ENCODE measurements around the gene ADSS2.

The ADSS2 gene

GRCh38 chr1:244445320-244446181 lies 6.2 kb downstream of the ADSS2 start:
- Histone ChIP-seq H3K36me3 (ENCODE audit: control insufficient read depth, insufficient read depth, low read length) (peaks cover 16% of the 10 kb centered on the region), H3K9me3 (ENCODE audit: control insufficient read depth, low read length) (no peaks in the 10 kb centered on the region), H3K27ac (ENCODE audit: low read depth, low read length, severe bottlenecking) (peak overlapping the region; percentile 72), H3K4me3 (ENCODE audit: extremely low read depth, insufficient read depth, low read length, poor library complexity, severe bottlenecking) (no peak overlapping the region), H3K4me1 (ENCODE audit: control insufficient read depth, insufficient read depth, low read length, poor library complexity, severe bottlenecking) (peaks cover 43% of the 10 kb centered on the region)
- no CpG with 5 or more reads among the region's 2 CpGs for WGBS, 2 experiments (ENCODE audit: insufficient coverage in 2 of 2)

- no peaks in the 10 kb centered on the region for H3K9me3 ChIP-seq (ENCODE audit: control insufficient read depth, low read length)
- H3K36me3 ChIP-seq (ENCODE audit: control insufficient read depth, insufficient read depth, low read length), result peaks cover 16% of the 10 kb centered on the region
- H3K4me3 ChIP-seq (ENCODE audit: extremely low read depth, insufficient read depth, low read length, poor library complexity, severe bottlenecking), result no peak overlapping the region
- H3K4me1 ChIP-seq (ENCODE audit: control insufficient read depth, insufficient read depth, low read length, poor library complexity, severe bottlenecking), result peaks cover 36% of the 10 kb centered on the region
- peak overlapping the region; percentile 11 for H3K27ac ChIP-seq (ENCODE audit: low read depth, low read length, severe bottlenecking)
- WGBS, 2 experiments (ENCODE audit: insufficient coverage in 2 of 2), result 33 to 56% methylated on average over 1 of the region's 1 CpG
Measured at GRCh38 chr1:244444854-244445253, 6.9 kb downstream of the ADSS2 start.

- 100% methylated on average over 1 of the region's 2 CpGs; no CpG with 5 or more reads in 1 of the 2 experiments for WGBS, 2 experiments (ENCODE audit: insufficient coverage in 2 of 2)
- H3K27ac ChIP-seq (ENCODE audit: low read depth, low read length, severe bottlenecking), result no peak overlapping the region
- no peak overlapping the region for H3K4me3 ChIP-seq (ENCODE audit: extremely low read depth, insufficient read depth, low read length, poor library complexity, severe bottlenecking)
- peaks cover 13% of the 10 kb centered on the region for H3K36me3 ChIP-seq (ENCODE audit: control insufficient read depth, insufficient read depth, low read length)
- H3K9me3 ChIP-seq (ENCODE audit: control insufficient read depth, low read length), result no peaks in the 10 kb centered on the region
- peaks cover 29% of the 10 kb centered on the region for H3K4me1 ChIP-seq (ENCODE audit: control insufficient read depth, insufficient read depth, low read length, poor library complexity, severe bottlenecking)
Measured at GRCh38 chr1:244442850-244443249, 8.9 kb downstream of the ADSS2 start.

GRCh38 chr1:244439391-244440032 lies 12.2 kb downstream of the ADSS2 start:
- Histone ChIP-seq H3K9me3 (ENCODE audit: control insufficient read depth, low read length) (no peaks in the 10 kb centered on the region), H3K4me3 (ENCODE audit: extremely low read depth, insufficient read depth, low read length, poor library complexity, severe bottlenecking) (no peak overlapping the region), H3K4me1 (ENCODE audit: control insufficient read depth, insufficient read depth, low read length, poor library complexity, severe bottlenecking) (peaks cover 12% of the 10 kb centered on the region), H3K27ac (ENCODE audit: low read depth, low read length, severe bottlenecking) (peak overlapping the region; percentile 8), H3K36me3 (ENCODE audit: control insufficient read depth, insufficient read depth, low read length) (peaks cover 15% of the 10 kb centered on the region)
- 71 to 74% methylated on average over 2 to 5 of the region's 8 CpGs for WGBS, 2 experiments (ENCODE audit: insufficient coverage in 2 of 2)

GRCh38 chr1:244437086-244437468 lies 14.6 kb downstream of the ADSS2 start:
- H3K27ac ChIP-seq (ENCODE audit: low read depth, low read length, severe bottlenecking), result no peak overlapping the region

GRCh38 chr1:244436336-244437085 lies 15.2 kb downstream of the ADSS2 start:
- no peak overlapping the region for H3K4me3 ChIP-seq (ENCODE audit: extremely low read depth, insufficient read depth, low read length, poor library complexity, severe bottlenecking)
- no peaks in the 10 kb centered on the region for H3K9me3 ChIP-seq (ENCODE audit: control insufficient read depth, low read length)
- 86 to 89% methylated on average over 3 of the region's 7 CpGs for WGBS, 2 experiments (ENCODE audit: insufficient coverage in 2 of 2)
- H3K4me1 ChIP-seq (ENCODE audit: control insufficient read depth, insufficient read depth, low read length, poor library complexity, severe bottlenecking), result peaks cover 11% of the 10 kb centered on the region
- H3K27ac ChIP-seq (ENCODE audit: low read depth, low read length, severe bottlenecking), result peak overlapping the region; percentile 90
- H3K36me3 ChIP-seq (ENCODE audit: control insufficient read depth, insufficient read depth, low read length), result peaks cover 23% of the 10 kb centered on the region

More at GRCh38 chr1:244437086-244437468, 14.6 kb downstream of the ADSS2 start:
- Histone ChIP-seq H3K9me3 (ENCODE audit: control insufficient read depth, low read length) (no peaks in the 10 kb centered on the region), H3K36me3 (ENCODE audit: control insufficient read depth, insufficient read depth, low read length) (peaks cover 20% of the 10 kb centered on the region), H3K4me3 (ENCODE audit: extremely low read depth, insufficient read depth, low read length, poor library complexity, severe bottlenecking) (no peak overlapping the region), H3K4me1 (ENCODE audit: control insufficient read depth, insufficient read depth, low read length, poor library complexity, severe bottlenecking) (peaks cover 11% of the 10 kb centered on the region)

GRCh38 chr1:244435562-244436205 lies 16.0 kb downstream of the ADSS2 start:
- Histone ChIP-seq H3K4me3 (ENCODE audit: extremely low read depth, insufficient read depth, low read length, poor library complexity, severe bottlenecking) (no peak overlapping the region), H3K36me3 (ENCODE audit: control insufficient read depth, insufficient read depth, low read length) (peaks cover 26% of the 10 kb centered on the region), H3K27ac (ENCODE audit: low read depth, low read length, severe bottlenecking) (peak overlapping the region; percentile 90), H3K9me3 (ENCODE audit: control insufficient read depth, low read length) (no peaks in the 10 kb centered on the region), H3K4me1 (ENCODE audit: control insufficient read depth, insufficient read depth, low read length, poor library complexity, severe bottlenecking) (peaks cover 11% of the 10 kb centered on the region)
- 93 to 100% methylated on average over 1 to 6 of the region's 6 CpGs for WGBS, 2 experiments (ENCODE audit: insufficient coverage in 2 of 2)

GRCh38 chr1:244431166-244431565 lies 20.5 kb downstream of the ADSS2 start:
- Histone ChIP-seq H3K27ac (ENCODE audit: low read depth, low read length, severe bottlenecking) (no peak overlapping the region), H3K9me3 (ENCODE audit: control insufficient read depth, low read length) (no peaks in the 10 kb centered on the region), H3K4me1 (ENCODE audit: control insufficient read depth, insufficient read depth, low read length, poor library complexity, severe bottlenecking) (peaks cover 8% of the 10 kb centered on the region), H3K4me3 (ENCODE audit: extremely low read depth, insufficient read depth, low read length, poor library complexity, severe bottlenecking) (no peak overlapping the region), H3K36me3 (ENCODE audit: control insufficient read depth, insufficient read depth, low read length) (peaks cover 33% of the 10 kb centered on the region)

GRCh38 chr1:244429818-244430217 lies 21.9 kb downstream of the ADSS2 start:
- Histone ChIP-seq H3K9me3 (ENCODE audit: control insufficient read depth, low read length) (no peaks in the 10 kb centered on the region), H3K27ac (ENCODE audit: low read depth, low read length, severe bottlenecking) (no peak overlapping the region), H3K4me3 (ENCODE audit: extremely low read depth, insufficient read depth, low read length, poor library complexity, severe bottlenecking) (no peak overlapping the region), H3K36me3 (ENCODE audit: control insufficient read depth, insufficient read depth, low read length) (peaks cover 34% of the 10 kb centered on the region), H3K4me1 (ENCODE audit: control insufficient read depth, insufficient read depth, low read length, poor library complexity, severe bottlenecking) (no peaks in the 10 kb centered on the region)
- no CpG with 5 or more reads among the region's 3 CpGs for WGBS, 2 experiments (ENCODE audit: insufficient coverage in 2 of 2)

- Histone ChIP-seq H3K9me3 (ENCODE audit: control insufficient read depth, low read length) (no peaks in the 10 kb centered on the region), H3K4me1 (ENCODE audit: control insufficient read depth, insufficient read depth, low read length, poor library complexity, severe bottlenecking) (no peaks in the 10 kb centered on the region), H3K27ac (ENCODE audit: low read depth, low read length, severe bottlenecking) (no peak overlapping the region), H3K36me3 (ENCODE audit: control insufficient read depth, insufficient read depth, low read length) (peaks cover 35% of the 10 kb centered on the region), H3K4me3 (ENCODE audit: extremely low read depth, insufficient read depth, low read length, poor library complexity, severe bottlenecking) (no peak overlapping the region)
Measured at GRCh38 chr1:244427647-244428046, 24.1 kb downstream of the ADSS2 start.
